GM18867 (cell line): ENCODE results near the gene PLCH1.

Source experiments
- ATAC-seq: cut with Tn5 transposase; IDR thresholded peaks from one replicate; pipeline ENCODE4 v1.9.1; 2021; ENCODE audit warnings: mild to moderate bottlenecking, moderate library complexity; ENCODE audit not compliant: unreplicated experiment

PLCH1 gene

GRCh38 chr3:155747286-155747945 lies 2.5 kb upstream of the PLCH1 start:
- ATAC-seq: no peak

- no peak for ATAC-seq
These were observed 1.8 kb upstream of the PLCH1 start for GRCh38 chr3:155746703-155747102.

GRCh38 chr3:155745795-155746550 lies 1.1 kb upstream of the PLCH1 start:
- no peak for ATAC-seq

- ATAC-seq: peak; percentile 42
These were observed 753 bp downstream of the PLCH1 start for GRCh38 chr3:155744010-155744625.

- no peak for ATAC-seq
These were observed 1.3 kb downstream of the PLCH1 start for GRCh38 chr3:155743606-155744005.

GRCh38 chr3:155742349-155742965 lies 2.4 kb downstream of the PLCH1 start:
- ATAC-seq: no peak

- ATAC-seq: no peak
These were observed 3.3 kb downstream of the PLCH1 start for GRCh38 chr3:155741603-155742002.

- no peak for ATAC-seq
These were observed 3.8 kb downstream of the PLCH1 start for GRCh38 chr3:155741101-155741500.

- no peak for ATAC-seq
These were observed 5.7 kb downstream of the PLCH1 start for GRCh38 chr3:155739154-155739553.

- ATAC-seq: no peak
These were observed 6.2 kb downstream of the PLCH1 start for GRCh38 chr3:155738580-155739076.

GRCh38 chr3:155737844-155738460 lies 6.9 kb downstream of the PLCH1 start:
- ATAC-seq: peak; percentile 90

- ATAC-seq: no peak
These were observed 8.5 kb downstream of the PLCH1 start for GRCh38 chr3:155736381-155736780.

GRCh38 chr3:155730843-155731242 lies 14.0 kb downstream of the PLCH1 start:
- no peak for ATAC-seq

- ATAC-seq: no peak
These were observed 17.0 kb downstream of the PLCH1 start for GRCh38 chr3:155727836-155728235.

GRCh38 chr3:155714295-155714718 lies 30.6 kb downstream of the PLCH1 start:
- ATAC-seq: no peak

- ATAC-seq: peak; percentile 94
These were observed 32.9 kb downstream of the PLCH1 start for GRCh38 chr3:155712008-155712407.

- no peak for ATAC-seq
These were observed 39.9 kb downstream of the PLCH1 start for GRCh38 chr3:155704771-155705559.

- no peak for ATAC-seq
These were observed 40.8 kb downstream of the PLCH1 start for GRCh38 chr3:155704061-155704460.

- ATAC-seq: no peak
These were observed 41.9 kb downstream of the PLCH1 start for GRCh38 chr3:155702745-155703591.
